NT2/D1 (cell line): ENCODE data around the gene FAF1.
"Not testable (repeated sequence)": the region's sequence is repeated elsewhere in the genome, so short reads cannot be mapped to it uniquely, and the experiment has no call there.

Experiments
- DNase-seq: peaks from one replicate; pipeline ENCODE4 v3.0.0-alpha.2; 2011; ENCODE audit warnings: low read depth, low spot score
- H3K27me3 ChIP-seq: 2 replicates; pipeline ENCODE4 v1.6.0; 2011; ENCODE audit warnings: mild to moderate bottlenecking; ENCODE audit not compliant: insufficient read length, insufficient read depth
- H3K36me3 ChIP-seq: 2 replicates; pipeline ENCODE4 v1.6.1; 2011; ENCODE audit warnings: mild to moderate bottlenecking, low read length, mixed read lengths; ENCODE audit not compliant: insufficient read depth, insufficient read length
- H3K4me1 ChIP-seq: 2 replicates; pipeline ENCODE4 v1.5.1; 2011; ENCODE audit not compliant: insufficient read depth, insufficient read length
- H3K4me3 ChIP-seq: 2 replicates; pipeline ENCODE4 v1.5.1; 2011; ENCODE audit warnings: low read depth; ENCODE audit not compliant: insufficient read length
- H3K9ac ChIP-seq: 2 replicates; pipeline ENCODE4 v1.6.0; 2011; ENCODE audit warnings: low read depth; ENCODE audit not compliant: insufficient read length
- H3K9me3 ChIP-seq: 2 replicates; pipeline ENCODE4 v1.5.1; 2011; ENCODE audit warnings: mild to moderate bottlenecking, low read length; ENCODE audit not compliant: insufficient read depth
- SUZ12 ChIP-seq: IDR thresholded peaks from 2 replicates; pipeline ENCODE4 v1.6.1; 2011; ENCODE audit not compliant: insufficient read length, insufficient read depth; ENCODE audit errors: extremely low read depth
- YY1 ChIP-seq: IDR thresholded peaks from 2 replicates; pipeline ENCODE4 v1.6.1; 2011; ENCODE audit not compliant: insufficient read length, insufficient read depth
- ZNF274 ChIP-seq: IDR thresholded peaks from 2 replicates; pipeline ENCODE4 v1.6.1; 2011; ENCODE audit warnings: mild to moderate bottlenecking, low read depth, low read length

The FAF1 gene

DNA sequence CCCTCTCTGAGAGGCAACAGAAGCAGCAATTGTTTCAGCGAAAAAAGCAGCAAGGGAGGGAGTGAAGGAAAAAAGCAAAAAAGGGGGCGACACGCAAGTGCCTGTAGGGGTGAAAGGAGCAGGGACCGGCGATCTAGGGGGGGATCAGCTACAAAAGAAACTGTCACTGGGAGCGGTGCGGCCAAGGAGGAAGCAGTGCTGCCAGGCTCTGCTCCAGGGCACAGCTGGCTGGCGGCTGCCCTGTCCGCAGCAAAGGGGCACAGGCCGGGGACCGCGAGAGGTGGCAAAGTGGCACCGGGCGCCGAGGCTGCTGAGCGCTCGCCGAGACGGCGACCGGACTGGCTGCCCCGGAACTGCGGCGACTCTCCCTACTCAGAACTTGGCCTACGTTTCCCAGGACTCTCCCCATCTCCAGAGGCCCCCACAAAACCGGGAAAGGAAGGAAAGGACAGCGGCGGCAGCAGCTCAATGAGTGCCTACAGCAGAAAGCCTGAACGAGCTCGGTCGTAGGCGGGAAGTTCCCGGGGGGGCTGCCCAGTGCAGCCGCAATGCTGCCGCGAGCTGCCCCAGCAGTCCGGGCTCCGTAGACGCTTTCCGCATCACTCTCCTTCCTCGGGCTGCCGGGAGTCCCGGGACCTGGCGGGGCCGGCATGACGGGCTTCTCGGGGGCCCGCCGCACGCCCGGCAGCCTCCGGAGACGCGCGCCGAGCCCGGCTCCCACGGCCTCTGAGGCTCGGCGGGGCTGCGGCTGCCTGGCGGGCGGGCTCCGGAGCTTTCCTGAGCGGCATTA lies 8.9 kb upstream of the FAF1 start:
- Histone ChIP-seq H3K36me3 (no peaks in the 10 kb centered on the region), H3K4me1 (peaks cover 3% of the 10 kb centered on the region), H3K9ac (peak overlapping the region; percentile 78), H3K27me3 (peaks cover 94% of the 10 kb centered on the region), H3K9me3 (no peaks in the 10 kb centered on the region), H3K4me3 (peak overlapping the region; percentile 70)
- DNase-seq = no peak
- TF ChIP-seq YY1 = no peak
- TF ChIP-seq ZNF274 = no peak
- no peak for TF ChIP-seq SUZ12

DNA sequence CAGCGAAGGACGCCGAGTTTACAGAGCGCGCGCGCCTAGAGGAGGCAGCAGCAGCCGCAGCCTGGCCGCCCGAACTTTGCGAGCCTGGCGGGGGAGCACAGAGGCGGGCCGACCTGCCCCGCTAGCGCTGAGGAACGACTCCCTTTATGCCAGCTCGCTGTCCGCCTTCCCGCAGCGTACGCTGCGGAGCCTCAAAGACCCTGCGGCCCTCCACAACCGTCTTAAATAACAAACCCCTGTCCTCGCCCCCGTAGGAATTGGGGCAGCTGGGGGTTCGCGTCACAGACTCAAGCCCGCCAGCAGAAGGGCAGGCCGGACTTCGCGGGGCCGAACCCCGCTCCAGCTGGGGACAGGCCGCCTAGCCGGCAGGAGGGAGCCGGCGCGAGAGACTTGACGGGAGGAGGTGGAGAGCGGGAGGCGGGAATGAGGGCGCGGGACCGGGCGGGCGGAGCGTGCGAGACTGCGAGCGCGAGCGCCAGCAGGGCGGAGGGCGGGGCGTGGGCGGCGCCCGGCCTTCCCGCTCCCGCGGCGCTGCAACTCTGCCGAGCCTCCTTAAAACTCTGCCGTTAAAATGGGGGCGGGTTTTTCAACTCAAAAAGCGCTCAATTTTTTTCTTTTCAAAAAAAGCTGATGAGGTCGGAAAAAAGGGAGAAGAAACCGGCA lies 8.2 kb upstream of the FAF1 start:
- H3K9me3 ChIP-seq = no peaks in the 10 kb centered on the region
- peaks cover 94% of the 10 kb centered on the region for H3K27me3 ChIP-seq
- TF ChIP-seq ZNF274 (no peak), YY1 (no peak), SUZ12 (no peak)
- peak overlapping the region; percentile 78 for H3K9ac ChIP-seq
- H3K36me3 ChIP-seq = no peaks in the 10 kb centered on the region
- peak overlapping the region; percentile 70 for H3K4me3 ChIP-seq
- H3K4me1 ChIP-seq = peaks cover 3% of the 10 kb centered on the region
- DNase-seq = peak; percentile 83

DNA sequence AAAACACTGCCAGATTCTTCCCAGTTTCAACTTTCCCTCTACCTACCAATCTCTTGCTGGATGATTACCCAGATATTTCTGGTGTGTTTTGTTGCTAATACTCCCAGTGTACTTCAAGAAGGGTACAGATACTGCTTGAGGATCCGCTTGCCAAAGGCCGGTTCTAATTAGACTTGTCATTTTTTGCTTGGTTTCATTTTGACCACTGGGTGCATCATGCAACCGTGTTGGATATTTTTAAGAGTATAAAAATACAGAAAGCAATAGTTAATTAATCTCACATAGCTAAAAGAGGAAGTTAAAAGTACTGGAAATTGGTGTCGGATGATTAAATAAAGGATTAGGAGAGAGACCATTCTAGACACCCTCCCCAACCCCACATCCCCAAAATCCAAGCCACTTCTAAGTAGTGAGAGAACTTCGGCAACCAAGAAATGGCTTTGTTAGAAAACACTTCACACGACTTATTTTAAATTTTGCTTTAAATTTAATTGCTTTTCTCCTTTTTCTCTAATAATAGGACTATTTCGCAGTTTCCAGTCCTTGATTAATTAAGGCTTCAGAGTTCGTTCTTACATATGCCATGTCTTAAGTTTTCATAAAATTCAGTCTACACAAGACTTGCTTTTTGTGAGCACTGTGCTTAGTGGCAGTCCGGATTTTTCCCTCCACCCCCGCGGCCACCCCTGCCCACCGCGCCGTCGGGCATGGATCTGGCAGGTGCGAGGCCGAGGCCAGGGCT lies 7.5 kb upstream of the FAF1 start:
- Histone ChIP-seq H3K4me3 (peak overlapping the region; percentile 70), H3K9me3 (no peaks in the 10 kb centered on the region), H3K4me1 (peaks cover 3% of the 10 kb centered on the region), H3K27me3 (peaks cover 94% of the 10 kb centered on the region), H3K36me3 (no peaks in the 10 kb centered on the region), H3K9ac (peak overlapping the region; percentile 76)
- DNase-seq = no peak
- TF ChIP-seq SUZ12 = no peak
- TF ChIP-seq ZNF274 = no peak
- TF ChIP-seq YY1 = no peak

DNA sequence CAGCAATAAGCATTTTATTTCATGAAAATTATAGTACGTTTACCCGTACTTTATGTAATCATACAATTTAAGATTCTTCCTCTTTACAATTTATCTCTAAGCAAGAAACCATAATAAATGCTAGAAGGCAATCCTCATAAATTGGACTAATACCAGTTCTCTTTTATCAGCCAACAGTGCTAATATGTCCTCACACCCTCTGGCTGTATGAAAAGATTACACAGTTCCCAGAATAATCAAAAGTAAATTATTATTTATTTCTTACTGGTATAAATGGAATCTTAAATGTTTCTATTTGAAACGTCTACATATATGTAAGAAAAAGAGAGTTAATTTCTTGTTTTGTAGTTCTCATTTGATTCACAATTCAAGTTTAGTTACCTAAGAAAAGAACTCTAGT lies 6.9 kb upstream of the FAF1 start:
- H3K4me1 ChIP-seq = peaks cover 3% of the 10 kb centered on the region
- no peaks in the 10 kb centered on the region for H3K36me3 ChIP-seq
- no peaks in the 10 kb centered on the region for H3K9me3 ChIP-seq
- H3K4me3 ChIP-seq = no peak overlapping the region
- DNase-seq = no peak
- no peak for TF ChIP-seq ZNF274
- no peak for TF ChIP-seq YY1
- no peak for TF ChIP-seq SUZ12
- H3K27me3 ChIP-seq = peaks cover 91% of the 10 kb centered on the region
- no peak overlapping the region for H3K9ac ChIP-seq

DNA sequence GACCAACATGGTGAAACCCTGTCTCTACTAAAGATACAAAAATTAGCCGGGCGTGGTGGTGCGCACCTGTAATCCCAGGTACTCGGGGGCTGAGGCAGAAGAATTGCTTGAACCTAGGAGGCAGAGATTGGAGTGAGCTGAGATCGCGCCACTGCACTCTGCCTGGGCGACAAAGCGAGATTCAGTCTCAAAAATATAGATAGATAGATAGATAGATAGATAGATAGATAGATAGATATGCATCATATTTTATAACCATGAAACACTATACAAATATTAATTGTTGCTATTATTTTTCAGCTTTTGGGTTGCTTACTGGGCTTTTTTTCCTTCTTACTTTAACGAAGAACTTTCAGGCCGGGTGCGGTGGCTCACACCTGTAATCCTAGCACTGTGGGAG lies 4.8 kb upstream of the FAF1 start:
- no peaks in the 10 kb centered on the region for H3K9me3 ChIP-seq
- DNase-seq = no peak
- no peak overlapping the region for H3K4me3 ChIP-seq
- TF ChIP-seq ZNF274 = no peak
- no peak for TF ChIP-seq SUZ12
- TF ChIP-seq YY1 = no peak
- no peak overlapping the region for H3K9ac ChIP-seq
- peaks cover 3% of the 10 kb centered on the region for H3K4me1 ChIP-seq
- H3K36me3 ChIP-seq = no peaks in the 10 kb centered on the region
- H3K27me3 ChIP-seq = peaks cover 70% of the 10 kb centered on the region

DNA sequence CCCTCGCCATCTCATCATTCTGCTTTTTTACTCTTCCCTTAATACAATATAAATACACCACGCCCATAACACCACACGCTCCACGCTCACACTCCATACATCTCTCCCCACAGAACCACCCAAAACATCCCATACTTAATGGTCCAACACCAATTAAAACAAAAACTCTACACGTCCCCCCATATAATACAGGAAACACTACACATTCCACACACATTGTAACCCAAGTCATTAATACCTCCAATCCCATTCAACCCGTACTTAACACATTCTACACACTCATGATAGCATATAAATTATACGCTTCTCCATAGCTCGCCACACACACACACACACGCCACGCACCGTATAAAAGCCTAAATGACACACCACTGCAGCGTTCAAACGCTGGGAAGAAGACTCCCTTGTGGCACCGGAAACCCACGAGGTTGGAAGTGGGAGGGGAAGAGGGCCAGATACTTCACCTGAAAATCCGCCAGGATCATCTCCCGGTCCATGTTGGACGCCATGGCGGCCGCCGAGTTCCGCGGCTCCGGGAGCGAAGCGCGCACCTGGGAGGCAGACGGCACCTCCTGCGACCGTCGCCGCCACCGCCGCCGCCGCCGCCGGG lies 659 bp downstream of the FAF1 start:
- H3K36me3 ChIP-seq = peaks cover 2% of the 10 kb centered on the region
- TF ChIP-seq ZNF274 (no peak), YY1 (no peak), SUZ12 (no peak)
- H3K4me1 ChIP-seq = peaks cover 2% of the 10 kb centered on the region
- DNase-seq = no peak
- no peaks in the 10 kb centered on the region; the same call in 1 of the 2 replicates for H3K9me3 ChIP-seq
- peak overlapping the region; percentile 94 for H3K4me3 ChIP-seq
- peak overlapping the region; percentile 91 for H3K9ac ChIP-seq
- peaks cover 21% of the 10 kb centered on the region for H3K27me3 ChIP-seq

DNA sequence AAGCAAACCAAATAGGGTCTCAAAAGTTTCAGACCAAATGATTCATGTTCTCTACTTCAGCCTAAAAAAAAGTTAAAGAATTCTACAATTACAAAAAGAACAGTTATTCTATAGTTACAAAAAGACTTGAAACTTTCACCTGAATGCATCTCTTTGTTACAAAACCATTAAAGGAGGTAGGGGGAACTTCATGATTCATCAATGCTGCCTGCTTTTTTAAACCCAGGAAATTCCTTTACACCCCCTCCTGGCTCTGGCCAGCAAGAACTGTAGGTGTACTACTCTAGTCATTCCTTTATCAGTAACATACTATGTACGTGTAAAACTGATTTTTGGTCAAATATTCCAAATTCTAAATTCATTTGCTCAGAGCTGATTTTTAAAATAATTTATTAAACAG lies 5.0 kb downstream of the FAF1 start:
- Histone ChIP-seq H3K4me1 (peaks cover 2% of the 10 kb centered on the region), H3K9me3 (peaks cover 14% of the 10 kb centered on the region; the same call in 1 of the 2 replicates), H3K4me3 (no peak overlapping the region), H3K27me3 (no peaks in the 10 kb centered on the region), H3K9ac (no peak overlapping the region), H3K36me3 (peaks cover 2% of the 10 kb centered on the region)
- DNase-seq = no peak
- TF ChIP-seq ZNF274 (no peak), YY1 (no peak), SUZ12 (no peak)

DNA sequence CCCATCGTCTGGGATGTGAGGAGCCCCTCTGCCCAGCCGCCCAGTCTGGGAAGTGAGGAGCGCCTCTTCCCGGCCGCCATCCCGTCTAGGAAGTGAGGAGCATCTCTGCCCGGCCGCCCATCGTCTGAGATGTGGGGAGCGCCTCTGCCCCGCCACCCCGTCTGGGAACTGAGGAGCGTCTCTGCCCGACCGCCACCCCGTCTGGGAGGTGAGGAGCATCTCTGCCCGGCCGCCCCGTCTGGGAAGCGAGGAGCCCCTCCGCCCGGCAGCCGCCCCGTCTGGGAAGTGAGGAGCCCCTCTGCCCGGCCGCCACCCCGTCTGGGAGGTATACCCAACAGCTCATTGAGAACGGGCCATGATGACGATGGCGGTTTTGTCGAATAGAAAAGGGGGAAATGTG lies 7.5 kb downstream of the FAF1 start:
- H3K9me3 ChIP-seq = peaks cover 14% of the 10 kb centered on the region; the same call in 1 of the 2 replicates
- H3K4me3 ChIP-seq, DNase-seq, H3K4me1 ChIP-seq, H3K36me3 ChIP-seq, H3K9ac ChIP-seq, H3K27me3 ChIP-seq: not testable (repeated sequence)
